HG03520 (cell line): ENCODE data around the gene SRPK3.
"Not testable (repeated sequence)": the region's sequence is repeated elsewhere in the genome, so short reads cannot be mapped to it uniquely, and the experiment has no call there.

Source experiments
- ATAC-seq: cut with Tn5 transposase; IDR thresholded peaks from one replicate; pipeline ENCODE4 v1.9.1; 2021; ENCODE audit warnings: mild to moderate bottlenecking, moderate library complexity; ENCODE audit not compliant: unreplicated experiment

Gene SRPK3

GRCh38 chrX:153804621-153805020 lies 23.8 kb downstream of the SRPK3 start:
- no peak for ATAC-seq

GRCh38 chrX:153805436-153805835 lies 24.6 kb downstream of the SRPK3 start:
- ATAC-seq = no peak

- no peak for ATAC-seq
Observed at GRCh38 chrX:153806999-153807575, 26.2 kb downstream of the SRPK3 start.

GRCh38 chrX:153807976-153808375 lies 27.1 kb downstream of the SRPK3 start:
- ATAC-seq = no peak

- ATAC-seq = no peak
Observed at GRCh38 chrX:153812220-153812619, 31.4 kb downstream of the SRPK3 start.

GRCh38 chrX:153813161-153813560 lies 32.3 kb downstream of the SRPK3 start:
- ATAC-seq = no peak

GRCh38 chrX:153814591-153815315 lies 33.9 kb downstream of the SRPK3 start:
- no peak for ATAC-seq

GRCh38 chrX:153816831-153817690 lies 36.2 kb downstream of the SRPK3 start:
- ATAC-seq = no peak

GRCh38 chrX:153818064-153818463 lies 37.2 kb downstream of the SRPK3 start:
- ATAC-seq = not testable (repeated sequence)

GRCh38 chrX:153818571-153819383 lies 37.9 kb downstream of the SRPK3 start:
- no peak for ATAC-seq

GRCh38 chrX:153819384-153820040 lies 38.7 kb downstream of the SRPK3 start:
- ATAC-seq = no peak

- ATAC-seq = no peak
Observed at GRCh38 chrX:153820601-153821000, 39.8 kb downstream of the SRPK3 start.

GRCh38 chrX:153821066-153821465 lies 40.2 kb downstream of the SRPK3 start:
- no peak for ATAC-seq

GRCh38 chrX:153824348-153824747 lies 43.5 kb downstream of the SRPK3 start:
- no peak for ATAC-seq

GRCh38 chrX:153825042-153825441 lies 44.2 kb downstream of the SRPK3 start:
- ATAC-seq = no peak

GRCh38 chrX:153827016-153827415 lies 46.2 kb downstream of the SRPK3 start:
- no peak for ATAC-seq

GRCh38 chrX:153827903-153828302 lies 47.1 kb downstream of the SRPK3 start:
- ATAC-seq = no peak

GRCh38 chrX:153828308-153828707 lies 47.5 kb downstream of the SRPK3 start:
- ATAC-seq = no peak

GRCh38 chrX:153828723-153829548 lies 48.1 kb downstream of the SRPK3 start:
- no peak for ATAC-seq

- ATAC-seq = no peak
Observed at GRCh38 chrX:153829549-153829798, 48.6 kb downstream of the SRPK3 start.
